Ureter (tissue), 1 donor: ENCODE measurements around the gene GPR61. TPM values are rescaled to one million over a fixed set of nuclear protein-coding genes. Genes with fewer than 3 reads are reported as not detected.

Experiments
- DNase-seq: peaks from one replicate; pipeline ENCODE4 v3.0.0-alpha.2; 2020; ENCODE audit warnings: low spot score
- total RNA-seq: library from RNA; stranded (reverse); gene quantifications from one replicate; pipeline ENCODE4 v1.2.4, GENCODE V29; 2023
- donor health status: DM: yes; HTN: yes; CAD: no.

GPR61 gene
- total RNA-seq, 1 donor from 2014 or later, result not detected

DNA sequence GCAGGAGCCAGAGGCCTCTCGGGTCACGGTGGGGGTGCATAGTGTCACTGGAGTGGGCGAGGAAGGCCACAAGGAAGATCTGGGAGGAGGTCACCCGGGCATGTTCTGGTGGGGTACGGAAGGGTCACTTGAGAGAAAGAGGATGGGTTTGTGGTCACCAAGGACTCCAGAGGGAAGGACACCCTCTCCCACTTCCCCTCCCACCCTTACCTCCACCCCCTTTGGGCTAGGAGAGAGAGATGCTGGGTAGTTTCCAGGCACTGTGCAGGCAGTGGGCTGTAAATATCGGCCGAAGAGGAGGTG lies 30.8 kb upstream of the GPR61 start:
- DNase-seq, result no peak

DNA sequence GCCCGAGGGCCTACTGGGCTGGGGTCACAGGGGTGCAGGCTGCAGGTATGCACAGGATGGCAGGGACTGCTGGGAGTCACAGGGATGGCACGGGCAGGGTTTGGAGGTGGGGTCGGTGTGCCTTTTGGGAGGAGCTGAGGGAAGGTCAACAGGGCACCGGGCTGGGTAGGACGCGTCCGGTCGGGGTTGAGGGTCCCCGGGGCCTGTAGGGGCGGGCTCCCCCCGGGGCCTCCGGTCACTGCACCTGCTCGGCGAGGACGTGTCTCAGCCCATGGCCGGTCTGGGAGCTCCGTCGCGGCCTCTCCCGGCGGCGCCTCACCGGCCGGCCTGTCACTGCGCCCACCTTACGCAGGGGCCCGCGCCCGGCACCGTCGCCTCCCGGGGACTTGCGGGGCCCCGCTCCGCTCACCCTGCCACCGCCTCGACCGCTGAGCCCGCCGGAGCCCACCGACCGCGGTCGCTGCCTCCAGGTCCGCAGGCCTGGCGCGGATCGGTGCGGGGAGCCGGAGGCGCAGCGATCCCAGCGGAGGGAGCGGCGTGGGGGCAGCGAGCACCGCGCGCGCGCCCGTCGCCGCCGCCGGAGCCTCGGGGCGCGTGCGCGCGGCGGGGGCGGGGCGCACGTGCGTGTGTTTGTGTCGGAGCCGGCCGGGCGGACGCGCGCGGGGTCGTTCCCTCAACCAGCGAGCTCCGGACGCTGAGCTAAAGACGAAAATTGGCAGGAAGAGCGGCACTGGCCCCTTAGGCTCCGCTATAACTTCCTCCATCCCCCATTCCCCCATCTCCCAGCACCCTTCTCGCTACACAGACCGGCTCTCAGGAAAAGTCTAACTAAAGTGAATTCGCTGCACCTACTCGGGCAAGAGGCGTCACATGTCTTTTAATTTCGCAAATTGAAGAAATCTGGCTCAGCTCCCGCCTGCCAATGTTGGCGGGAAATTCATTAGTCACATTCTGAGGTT lies 30.2 kb upstream of the GPR61 start, which contains the start of gene AMIGO1:
Gene AMIGO1 (minus strand): TSS at position 552 of the 959 bp plus-strand sequence. CDS start 815 bp downstream, outside the sequence.
- no peak for DNase-seq

DNA sequence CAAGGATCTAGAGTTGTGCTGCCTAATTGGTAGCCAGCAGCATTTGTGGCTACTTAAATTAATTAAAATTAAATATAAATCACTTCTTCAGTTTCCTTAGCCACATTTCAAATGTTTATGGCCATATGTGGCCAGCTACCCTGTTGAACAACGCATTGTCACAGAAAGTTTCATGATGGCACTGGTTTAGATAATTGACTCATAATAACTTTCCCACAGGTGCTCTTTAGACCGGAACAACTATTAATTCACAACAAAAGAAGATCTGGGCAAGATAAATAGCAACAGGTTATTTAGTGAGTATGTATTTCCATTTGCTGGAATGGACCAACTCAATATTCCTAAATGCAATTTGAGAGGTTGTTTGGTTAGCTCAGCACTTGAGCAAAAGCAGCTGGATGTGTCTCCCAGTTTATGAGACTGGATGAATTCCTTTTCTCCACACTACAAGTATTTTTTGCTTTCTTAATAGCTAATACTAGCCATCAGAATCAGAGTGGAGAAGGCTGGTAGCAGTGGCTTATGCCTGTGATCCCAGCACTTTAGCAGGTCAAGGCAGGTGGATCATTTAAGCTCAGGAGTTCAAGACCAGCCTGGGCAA lies 26.5 kb upstream of the GPR61 start:
- DNase-seq, result no peak

DNA sequence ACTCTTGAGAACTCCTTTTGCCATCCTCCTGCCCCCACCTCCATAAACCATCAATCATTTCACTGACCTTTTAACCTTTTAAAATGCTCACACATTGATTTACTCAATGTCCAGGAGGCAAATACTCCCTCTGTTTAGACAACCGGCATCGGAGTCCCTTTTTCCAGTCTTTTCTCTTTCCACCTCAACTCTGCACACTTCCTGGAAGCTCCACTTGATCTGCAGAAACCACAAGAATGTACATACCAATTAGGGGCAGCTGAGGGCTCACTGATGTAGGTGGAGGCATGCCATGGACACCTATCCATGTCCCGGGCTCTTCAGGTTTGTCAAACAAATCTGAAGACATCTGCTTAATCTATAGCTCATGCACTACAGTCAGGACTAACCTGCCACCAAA lies 24.8 kb upstream of the GPR61 start:
- no peak for DNase-seq

DNA sequence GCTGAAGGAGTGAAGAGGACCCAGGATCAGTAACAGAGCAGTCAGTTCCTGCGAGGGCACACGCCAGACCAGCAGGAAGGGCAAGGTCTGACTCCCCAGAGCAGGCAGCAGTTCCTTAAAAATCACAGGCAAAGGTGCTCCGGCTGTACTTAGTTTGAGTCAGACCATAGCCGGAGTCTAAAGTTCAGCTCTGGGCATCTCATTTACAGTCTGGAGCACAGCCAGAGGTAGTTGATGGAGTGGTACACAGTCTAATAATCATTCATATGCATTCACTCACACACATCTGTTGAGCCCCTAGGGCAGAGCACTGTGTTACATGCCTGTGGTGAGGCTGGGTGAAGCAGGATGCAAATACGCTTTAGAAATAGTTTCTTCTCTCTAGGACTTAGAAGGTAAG lies 22.8 kb upstream of the GPR61 start:
- DNase-seq, result no peak

DNA sequence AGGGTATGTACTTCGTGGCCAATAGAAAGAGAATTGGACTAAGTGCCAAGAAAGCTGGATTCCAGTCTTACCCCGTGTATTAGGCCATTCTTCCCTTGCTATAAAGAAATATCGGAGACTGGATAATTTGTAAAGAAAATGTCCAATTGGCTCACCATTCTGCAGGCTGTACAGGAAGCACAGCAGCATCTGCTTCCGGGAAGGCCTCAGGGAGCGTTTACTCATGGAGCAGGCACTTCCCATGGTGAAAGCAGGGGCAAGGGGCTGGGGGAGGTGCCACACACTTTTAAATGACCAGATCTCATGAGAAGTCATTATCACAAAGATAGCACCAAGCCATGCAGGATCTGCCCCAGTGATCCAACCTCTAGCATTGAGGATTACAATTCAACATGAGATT lies 22.3 kb upstream of the GPR61 start:
- DNase-seq, result no peak

DNA sequence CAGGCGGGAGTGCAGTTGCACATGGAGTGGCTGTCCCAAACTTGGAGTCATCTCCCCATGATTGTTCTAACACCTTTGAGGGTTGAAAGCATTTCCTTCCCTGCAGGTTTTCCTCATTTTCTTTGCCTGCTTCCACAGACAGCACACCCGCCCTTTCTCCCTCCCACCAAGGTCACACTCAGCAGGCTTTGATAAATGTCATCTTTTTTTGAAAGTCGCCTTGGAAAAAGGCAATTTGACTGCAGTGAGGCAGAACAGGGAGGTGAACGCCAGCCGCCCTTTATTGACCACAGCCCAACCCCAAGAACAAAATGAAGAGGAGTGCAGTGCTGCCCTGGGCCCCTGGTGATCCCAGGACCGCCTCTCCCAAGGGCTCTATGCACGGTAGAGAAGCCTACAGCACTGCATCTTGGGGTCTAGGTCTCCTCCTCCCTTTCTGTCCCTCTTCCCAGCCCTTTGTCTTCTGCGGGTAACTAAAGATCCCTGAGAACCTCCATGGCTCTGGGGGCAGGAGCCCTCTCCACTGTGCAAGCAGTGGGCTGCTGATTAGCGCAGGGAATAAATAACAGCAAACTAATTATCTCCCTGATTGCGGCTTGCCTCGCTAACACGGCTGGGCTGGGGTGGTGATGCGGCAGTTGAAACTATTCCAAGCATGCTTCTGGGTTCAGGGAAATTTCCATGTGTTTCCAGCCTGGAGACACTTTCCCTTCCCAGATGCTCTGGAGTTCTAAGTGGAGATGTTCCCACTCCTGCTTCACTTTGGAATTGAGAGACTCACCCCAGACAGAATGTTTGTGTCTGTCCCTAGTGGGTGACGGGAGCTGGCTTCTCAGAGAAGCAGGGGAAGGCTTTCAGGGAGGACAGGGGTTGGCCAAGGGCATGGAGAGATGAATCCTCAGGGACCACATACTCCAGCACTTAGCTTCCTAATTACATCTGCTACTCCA lies 18.4 kb upstream of the GPR61 start:
- DNase-seq, result no peak

DNA sequence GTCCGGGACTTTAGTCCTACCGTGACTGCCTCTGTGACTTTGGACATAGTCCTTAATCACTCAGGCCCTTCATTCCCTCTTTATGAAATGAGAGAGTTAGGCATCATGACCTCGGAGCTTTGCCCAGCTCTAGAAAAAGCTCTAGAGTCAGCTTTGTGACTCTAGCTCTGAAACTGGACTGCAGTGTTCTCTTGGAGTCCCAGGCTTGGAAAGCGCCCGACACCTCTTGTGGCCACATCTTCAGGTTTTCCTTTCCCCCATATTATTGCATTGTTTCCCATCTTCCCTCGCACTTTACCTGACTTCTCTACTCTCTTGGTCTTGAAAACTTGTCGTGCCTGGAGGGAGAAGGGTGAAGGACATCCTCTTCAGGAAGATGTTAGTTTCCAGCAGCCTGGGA lies 17.6 kb upstream of the GPR61 start:
- no peak for DNase-seq

DNA sequence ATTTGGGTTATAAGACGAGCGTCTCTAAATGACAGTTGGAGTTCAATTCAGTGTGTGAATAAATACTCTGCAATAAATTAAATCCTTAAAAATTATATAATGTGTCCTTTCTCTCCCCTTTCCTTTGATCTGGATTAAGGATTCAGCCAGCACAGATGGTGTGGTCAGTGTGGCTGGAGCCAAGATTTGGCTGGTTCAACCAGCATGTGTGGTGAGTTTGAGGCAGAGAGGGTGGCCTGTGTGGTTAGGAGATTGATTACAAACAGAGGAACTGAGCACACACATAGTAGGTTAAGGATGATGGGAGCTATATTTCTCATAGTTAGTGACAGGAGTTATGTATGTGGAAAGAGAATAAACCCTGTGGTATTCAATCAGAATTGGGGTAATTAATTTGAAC lies 16.0 kb upstream of the GPR61 start:
- DNase-seq, result no peak

DNA sequence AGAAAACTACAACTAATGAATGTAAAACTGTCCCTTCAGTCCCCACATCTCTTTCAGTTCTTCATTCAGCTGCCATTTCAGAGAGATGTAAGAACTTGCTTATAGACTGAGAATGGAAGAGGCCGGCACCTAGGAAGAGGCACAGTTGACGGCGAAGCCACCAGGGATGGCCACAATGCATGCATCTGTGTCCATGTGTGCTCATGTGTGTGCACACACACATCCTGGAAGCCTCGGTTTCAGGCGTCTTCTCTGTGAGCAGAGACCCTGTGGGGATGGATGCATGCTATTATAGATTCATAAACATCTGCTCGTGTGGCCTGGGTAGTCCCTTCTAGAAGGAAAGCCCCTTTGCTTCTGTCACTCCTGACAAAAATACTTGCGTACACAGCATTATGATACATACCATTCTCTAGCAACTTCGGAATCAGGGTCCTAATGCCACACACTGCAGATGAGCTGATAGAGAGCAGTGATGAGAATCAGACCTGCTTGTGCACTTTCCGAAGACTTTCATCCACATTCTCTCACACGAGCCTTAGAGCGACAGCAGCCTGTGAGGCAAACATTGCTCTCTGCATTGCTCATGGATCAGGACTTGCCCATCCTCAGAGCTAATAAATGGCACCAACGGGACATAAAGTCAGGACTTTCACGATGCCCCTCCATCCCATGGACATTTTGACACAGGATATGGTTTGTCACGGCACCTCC lies 12.4 kb upstream of the GPR61 start:
- no peak for DNase-seq

DNA sequence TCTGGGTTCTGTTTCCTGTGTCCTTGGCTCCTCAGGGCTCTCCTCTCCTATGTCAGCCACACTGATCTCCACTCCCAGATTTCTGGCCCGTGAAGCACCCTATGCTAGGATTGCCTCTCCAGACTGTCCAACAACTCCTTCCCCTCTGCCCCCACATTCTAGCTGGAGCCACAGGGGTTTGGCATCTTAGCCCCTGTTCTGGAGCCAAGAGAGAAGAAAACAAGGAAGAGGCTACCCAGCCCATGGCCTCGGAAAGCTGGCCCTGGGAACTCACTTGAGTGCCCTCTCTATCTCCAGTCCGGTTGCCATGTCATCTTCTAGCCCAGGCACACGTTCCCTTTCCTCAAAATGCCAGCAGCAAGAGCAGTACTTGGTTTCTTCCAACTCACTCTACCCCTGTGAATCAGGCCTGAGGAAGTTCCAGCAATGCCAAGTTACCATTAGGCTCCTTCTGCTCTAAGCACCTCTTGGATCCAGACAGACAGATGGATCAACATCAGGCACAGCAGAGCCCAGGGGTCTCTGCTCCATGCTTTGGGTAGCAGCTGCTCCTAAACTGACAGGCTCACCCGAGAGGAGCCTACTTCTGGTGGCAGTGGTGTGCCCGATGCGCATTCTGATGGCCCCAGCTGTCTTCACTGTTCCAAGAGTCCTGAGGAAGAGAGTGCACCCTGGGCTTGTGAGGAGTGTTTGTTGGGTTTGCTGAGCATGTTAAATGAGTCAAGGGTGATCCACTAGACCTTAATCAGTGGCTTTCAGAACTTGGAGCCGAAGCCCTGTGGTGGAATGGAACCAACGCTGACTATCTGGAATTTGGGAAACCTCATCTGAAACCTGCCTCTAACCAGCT lies 11.6 kb upstream of the GPR61 start:
- DNase-seq, result no peak

DNA sequence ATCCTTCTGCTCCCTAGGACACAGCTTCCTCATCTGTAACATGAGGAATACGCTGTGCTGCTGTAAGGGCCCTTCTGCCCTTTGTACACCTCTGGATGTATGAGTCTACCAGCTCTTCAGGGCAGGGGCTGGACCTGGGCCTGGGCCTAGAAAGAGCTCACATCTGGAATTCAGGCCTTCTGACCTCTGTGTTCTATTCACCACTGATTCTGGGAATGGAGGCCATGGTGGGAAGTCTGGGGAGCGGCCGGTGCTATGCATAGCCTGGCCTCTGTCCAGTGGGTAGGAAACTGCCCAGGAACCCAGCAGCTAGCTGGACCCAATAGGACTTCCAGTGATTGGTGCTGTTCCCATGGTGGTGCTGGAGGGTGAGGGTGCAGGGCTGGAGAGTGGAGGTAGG lies 11.0 kb upstream of the GPR61 start:
- DNase-seq, result no peak

DNA sequence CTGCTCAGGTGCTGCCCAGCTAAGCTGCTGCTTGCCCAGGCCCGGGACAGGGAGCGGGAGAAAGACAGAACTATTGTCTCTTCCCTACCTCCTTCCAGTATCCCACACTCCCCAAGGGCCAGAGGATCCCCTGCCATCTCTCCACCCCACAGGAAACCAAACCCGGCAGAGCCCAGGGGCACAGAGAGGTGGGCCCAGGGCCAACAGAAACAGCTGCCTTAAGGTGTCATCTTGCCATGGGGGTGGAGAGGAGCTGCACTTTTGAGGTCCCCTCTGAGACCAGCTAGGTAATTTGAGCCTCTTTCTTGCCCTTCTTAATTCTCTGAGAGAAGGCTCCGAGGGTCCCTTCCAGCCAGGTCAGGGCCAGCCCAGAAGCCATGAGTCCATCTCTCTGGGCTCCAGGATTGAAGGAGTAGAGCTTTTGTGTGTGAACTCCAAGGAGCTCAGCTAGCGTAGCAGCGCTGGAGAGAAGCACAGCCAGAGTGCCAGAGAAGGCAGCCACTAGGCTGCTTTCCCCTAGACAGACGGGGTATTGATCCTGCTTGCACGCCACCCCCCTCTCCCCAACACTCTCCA lies 9.7 kb upstream of the GPR61 start:
- DNase-seq, result no peak

DNA sequence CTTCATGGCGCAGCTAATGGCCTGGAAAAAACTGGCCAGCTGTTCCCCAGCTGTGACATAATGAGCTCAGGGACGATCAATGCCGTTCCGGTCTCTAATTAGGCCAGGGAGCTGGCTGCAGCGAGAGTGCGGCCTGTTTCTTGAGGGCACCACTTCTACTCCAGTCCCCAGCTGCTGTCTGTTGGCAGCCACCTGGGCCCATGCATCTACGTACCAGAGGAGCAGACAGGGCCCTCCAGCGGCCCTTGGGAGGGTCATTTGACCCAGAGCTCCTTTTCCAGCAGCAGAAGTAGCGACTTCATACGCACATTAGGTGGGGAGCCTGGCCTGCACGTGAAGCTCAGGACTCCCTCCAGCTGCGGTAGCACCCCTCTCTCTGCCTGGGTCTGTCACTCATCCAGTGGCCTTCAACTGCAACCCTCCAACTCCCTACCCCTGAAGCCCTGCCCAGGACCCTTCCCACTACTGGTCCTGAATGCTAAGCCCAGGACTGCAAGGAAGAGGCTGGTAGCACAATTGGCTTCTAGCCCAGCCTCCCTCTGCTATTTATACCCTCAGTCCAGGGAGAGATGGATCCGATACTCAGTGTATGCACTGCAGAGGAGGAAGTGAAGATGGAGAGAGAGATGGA lies 9.1 kb upstream of the GPR61 start:
- no peak for DNase-seq

DNA sequence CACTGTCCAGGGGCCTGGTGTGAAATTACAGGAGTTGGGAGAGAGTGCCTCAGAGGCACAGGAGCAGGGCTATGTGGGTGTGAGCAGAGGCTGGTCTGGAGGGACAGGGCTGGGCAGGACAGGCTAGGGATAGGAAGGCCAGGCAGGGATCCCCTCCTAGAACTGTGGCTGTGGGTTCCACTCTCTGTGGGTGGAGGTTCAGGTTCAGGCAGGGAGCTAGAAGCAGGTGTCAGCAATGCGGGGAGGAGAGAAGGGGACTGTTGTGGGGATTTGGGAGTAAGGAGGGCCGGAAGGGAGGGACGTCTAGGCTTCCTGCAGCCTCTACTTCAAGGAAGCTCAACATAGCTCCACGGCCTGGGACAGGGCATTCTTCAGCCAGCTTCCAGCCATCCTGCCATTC lies 8.3 kb upstream of the GPR61 start:
- no peak for DNase-seq

DNA sequence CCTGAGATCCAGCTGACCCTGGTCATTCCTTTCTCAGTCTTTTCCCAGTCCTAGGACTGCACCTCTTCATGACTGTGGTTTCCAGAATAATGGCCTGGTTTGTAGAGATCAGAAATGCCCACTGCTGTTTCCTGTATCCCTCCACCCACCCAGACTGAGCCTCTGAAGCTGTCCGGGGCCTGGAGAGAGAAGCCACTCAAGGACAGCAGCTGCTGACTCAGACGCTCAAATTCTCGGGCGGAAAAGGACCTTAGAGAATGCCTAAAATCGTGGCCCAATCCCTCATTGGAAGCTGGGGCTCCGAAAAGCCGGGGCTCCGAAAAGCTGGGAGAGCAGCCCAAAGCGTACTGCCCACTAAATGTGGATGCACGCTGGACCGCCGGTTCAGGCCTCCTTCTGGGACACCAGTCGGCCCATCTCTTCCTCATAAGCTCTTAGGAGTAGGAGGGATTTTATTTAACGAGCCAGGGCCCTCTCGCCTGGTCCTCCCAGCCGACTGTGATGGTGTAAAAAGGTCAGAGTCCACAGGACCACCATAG lies 7.8 kb upstream of the GPR61 start:
- peak; percentile 44 for DNase-seq

DNA sequence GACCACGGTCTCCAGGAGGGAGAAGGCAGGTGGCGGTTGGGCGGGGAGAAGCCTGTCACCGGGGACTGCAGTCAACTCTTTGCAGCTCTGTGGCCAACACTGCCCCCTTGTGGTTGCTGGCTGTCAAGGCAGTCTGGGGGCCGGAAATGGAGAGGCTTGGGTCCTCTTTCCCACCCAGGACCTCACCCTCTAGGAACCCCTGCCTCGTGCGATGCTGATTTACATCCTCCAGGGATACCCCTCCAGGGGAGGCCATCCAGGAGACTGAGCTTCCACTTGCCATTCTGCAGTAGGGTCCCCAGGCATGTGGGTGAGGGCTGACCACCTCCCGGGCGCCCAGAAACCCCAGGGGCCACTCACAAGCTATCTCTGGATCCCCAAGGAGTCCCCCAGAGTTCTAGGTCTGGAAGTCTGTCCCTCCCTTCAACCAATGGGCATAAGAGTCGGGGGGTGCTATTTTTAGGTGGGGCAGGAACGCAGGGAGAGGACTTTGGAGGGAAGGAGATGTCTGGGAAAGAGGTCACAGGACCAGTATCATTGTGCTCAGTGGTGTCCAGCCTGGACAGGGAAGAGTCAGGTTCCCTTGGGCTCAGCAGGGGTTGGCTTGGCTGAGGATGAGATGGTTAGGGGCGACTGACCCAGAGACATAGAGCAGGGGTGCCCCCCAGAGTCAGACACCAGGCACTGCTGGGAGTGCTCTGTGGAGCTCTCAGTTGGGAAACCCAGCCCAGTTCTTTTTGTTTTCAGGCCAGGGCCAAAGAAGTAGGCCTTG lies 7.1 kb upstream of the GPR61 start:
- DNase-seq, result peak; percentile 89

DNA sequence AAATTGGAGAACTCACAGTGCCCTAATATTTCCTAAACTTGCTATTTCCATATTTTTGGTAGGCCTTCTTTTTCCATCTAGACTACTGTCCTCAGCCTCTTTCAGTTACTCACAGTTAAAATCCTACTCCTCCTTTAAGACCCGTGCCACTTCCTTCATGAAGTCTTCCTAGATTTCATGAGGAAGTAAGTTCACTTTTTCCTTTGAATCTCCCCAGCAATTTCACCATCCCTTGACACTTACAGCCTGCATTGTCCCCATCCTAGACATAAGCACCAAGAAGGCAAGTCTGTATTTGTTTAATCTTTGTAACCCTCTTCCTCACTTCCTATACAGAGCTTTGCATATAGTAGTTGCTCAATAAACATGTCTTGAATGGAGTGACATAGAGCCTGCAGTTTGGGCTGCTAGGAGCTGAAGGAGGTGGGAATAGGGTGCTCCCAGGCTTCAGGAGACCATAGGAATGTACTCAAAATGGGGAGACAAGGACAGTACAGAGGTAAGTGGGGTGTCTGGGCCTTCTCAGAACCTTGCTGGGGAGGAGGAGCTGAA lies 5.3 kb upstream of the GPR61 start:
- DNase-seq, result no peak
